ENCODE results near the gene SSTR1.

Gene SSTR1

DNA sequence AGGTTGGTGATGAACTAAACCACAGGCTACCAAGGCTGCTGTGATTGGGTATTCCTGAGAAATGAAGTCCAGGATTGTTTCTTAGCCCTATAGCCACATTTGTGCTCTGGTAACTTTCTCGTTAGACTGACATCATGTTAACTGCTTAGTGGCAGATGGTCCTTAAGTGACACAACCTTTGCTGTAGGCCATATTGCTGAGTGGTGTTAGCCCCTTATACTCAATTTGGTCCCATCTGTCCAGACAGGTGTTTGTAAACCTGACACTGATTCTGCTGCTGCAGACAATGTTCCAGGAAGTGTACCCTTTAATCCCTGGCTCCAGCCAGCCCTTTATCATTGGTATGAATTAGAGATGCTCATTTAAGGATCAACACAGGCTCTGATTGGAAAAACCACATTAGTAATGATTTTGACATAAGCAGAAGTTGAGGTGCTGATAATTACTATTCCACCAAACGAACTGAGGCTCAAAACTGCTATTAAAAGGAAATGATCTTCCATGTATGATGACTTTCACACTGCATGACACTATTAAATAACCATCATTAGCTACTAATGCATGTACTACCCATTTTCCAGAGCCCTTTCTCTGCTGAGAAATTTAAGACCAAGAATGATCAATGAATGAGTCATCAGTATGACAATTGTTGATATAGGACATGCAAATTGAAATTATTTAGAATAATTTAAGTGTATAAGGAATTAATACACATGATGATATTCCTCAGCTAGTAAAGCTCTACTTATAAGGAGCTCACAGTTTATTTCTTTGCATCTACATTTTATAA lies 3.6 kb upstream of the SSTR1 start:
- no peak for DNase-seq

DNA sequence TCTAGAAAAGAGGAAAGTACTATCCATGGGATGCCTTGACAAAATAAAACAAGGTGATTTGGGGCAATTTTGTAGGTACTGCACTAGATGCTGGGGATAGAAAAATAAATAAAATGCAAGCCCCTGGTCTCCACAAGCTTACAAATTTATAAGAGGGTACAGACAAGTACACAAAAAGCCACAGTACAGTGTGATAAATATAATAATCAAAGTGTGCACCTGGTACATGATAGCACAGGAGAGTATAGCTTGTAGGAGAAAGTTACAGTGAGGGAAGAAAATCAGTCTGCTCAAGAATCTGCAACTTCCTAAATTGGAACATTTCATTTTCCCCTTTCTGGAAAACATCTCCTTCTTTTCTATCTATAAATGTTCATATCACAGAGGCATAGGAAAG lies 3.0 kb upstream of the SSTR1 start:
- no peak for DNase-seq

DNA sequence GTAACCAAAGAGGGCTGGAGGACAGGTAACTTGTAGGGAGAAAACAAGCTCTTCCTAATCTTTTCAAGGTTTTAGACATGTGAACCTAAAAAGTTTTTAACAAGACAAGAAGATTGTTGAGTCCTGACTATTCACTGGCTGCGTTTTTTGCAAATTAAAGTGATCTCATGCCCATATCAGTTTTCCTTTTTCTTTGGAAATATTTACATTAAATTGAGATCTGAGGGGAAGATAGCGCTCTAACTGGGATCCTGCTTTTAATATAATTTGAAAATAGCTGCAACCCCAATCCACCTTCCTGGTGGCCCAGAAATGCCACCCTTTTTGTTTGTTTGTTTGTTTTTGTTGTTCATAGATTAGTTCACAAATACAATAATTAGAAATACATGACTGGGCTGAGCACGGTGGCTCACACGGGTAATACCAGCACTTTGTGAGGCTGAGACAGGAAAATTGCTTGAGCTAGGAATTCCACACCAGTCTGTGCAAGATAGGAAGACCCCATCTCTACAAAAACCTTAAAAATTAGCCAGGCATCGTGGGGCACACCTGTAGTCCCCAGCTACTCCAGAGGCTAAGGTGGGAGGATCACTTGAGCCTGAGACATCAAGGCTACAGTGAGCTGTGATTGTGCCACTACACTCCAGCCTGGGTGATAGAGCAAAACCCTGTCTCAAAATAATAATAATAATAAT lies 2.4 kb upstream of the SSTR1 start:
- DNase-seq = no peak

DNA sequence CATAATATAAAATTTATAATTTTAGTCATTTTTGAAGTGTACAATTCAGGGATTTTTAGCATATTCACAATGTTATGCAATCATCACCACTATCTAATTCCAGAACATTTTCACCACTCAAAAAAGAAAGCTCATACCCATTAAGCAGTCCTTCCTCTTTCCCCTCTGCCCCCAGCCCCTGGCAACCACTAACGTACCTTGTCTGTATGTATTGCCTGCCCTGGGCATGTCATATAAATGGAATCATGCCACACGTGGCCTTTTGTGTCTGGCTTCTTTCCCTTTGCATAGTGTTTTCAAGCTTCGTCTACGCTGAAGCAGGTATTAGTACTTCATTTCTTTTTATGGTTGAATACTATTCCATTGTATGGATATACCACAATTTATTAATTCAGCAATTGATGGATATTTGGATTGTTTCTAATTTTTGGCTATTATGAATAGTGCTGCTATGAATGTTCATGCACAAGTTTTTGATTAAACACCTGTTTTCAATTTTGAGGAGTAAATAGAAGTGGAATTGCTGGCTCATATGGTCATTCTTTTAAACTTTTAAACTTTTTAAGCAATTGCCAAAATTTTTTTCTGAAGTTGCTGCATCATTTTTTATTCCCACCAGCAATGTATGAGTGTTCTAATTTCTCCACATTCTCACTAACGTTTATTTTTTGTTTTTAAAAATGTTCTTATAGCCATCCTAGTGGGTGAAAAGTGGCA lies 1.6 kb upstream of the SSTR1 start:
- no peak for DNase-seq

DNA sequence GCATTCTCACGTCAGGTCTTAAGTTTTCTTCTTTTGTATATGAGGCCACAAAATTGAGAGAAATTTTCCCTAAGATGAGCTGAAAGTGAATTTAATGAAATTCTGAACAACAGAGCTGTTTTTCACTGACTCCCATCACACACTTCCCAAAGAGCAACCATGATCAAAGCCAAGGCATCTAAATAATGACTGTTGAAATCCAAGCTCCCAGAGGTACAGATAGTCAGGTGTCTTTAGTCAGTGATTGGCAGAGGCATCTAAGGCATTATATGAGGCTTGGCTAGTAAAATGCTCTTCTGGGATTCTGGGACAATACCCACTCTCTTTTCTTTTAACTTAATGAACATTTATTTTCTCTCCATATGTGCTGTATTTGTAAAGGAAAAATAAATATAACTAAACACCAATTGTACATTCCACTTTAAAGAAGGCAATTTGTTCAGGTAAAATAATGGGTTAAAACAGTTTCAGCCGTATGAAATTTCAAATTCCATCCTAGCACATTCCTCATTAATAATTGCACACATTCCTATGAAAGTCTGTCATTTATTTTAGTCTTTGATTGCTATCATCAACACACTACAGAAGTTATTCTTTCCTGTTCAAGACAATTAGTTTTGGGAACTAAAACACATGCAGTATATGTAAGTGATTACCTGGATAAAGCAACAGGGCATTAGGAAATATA lies 871 bp upstream of the SSTR1 start:
- DNase-seq = no peak

DNA sequence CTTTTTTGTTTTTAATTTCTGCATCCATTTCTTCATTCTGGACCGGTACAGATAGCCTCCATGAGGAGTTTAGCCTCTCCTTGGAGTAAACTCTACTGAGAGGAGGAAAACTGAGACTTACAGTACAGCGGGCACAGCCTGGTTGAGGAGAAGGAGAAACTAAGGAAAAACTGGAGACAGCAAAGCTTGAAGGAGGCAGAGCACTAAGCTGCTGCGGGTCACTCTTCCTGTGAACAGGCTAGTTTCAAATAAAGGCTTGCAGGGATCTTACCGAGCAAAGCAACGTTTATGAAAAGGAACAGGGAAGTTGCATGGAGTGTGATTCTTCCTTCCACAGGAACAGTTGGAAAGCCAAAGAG lies 348 bp upstream of the SSTR1 start:
- DNase-seq = no peak

DNA sequence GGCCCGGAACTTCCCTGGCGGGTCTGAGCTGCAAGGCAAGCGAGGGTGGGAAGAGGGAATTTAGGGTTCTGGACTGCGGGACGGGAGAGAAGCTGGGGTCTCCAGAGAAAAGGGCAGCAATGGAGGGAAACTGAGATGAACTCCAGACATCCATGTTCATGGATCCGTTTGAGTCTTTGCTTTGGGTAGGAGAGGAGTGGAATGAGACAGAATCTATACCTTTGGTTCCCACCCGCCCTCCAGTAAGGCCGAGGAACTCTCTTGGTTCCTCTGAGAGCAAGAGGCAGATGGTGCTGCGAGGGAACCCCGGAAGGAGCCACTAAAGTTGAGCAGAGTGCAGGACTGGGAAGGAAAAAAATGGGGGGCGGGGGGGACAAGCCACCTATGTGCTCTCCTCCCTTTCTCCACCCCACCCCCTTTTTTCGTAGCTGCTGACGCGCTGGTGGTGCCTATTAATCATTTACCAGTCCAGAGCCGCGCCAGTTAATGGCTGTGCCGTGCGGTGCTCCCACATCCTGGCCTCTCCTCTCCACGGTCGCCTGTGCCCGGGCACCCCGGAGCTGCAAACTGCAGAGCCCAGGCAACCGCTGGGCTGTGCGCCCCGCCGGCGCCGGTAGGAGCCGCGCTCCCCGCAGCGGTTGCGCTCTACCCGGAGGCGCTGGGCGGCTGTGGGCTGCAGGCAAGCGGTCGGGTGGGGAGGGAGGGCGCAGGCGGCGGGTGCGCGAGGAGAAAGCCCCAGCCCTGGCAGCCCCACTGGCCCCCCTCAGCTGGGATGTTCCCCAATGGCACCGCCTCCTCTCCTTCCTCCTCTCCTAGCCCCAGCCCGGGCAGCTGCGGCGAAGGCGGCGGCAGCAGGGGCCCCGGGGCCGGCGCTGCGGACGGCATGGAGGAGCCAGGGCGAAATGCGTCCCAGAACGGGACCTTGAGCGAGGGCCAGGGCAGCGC lies 1.2 kb downstream of the SSTR1 start:
- no peak for DNase-seq

DNA sequence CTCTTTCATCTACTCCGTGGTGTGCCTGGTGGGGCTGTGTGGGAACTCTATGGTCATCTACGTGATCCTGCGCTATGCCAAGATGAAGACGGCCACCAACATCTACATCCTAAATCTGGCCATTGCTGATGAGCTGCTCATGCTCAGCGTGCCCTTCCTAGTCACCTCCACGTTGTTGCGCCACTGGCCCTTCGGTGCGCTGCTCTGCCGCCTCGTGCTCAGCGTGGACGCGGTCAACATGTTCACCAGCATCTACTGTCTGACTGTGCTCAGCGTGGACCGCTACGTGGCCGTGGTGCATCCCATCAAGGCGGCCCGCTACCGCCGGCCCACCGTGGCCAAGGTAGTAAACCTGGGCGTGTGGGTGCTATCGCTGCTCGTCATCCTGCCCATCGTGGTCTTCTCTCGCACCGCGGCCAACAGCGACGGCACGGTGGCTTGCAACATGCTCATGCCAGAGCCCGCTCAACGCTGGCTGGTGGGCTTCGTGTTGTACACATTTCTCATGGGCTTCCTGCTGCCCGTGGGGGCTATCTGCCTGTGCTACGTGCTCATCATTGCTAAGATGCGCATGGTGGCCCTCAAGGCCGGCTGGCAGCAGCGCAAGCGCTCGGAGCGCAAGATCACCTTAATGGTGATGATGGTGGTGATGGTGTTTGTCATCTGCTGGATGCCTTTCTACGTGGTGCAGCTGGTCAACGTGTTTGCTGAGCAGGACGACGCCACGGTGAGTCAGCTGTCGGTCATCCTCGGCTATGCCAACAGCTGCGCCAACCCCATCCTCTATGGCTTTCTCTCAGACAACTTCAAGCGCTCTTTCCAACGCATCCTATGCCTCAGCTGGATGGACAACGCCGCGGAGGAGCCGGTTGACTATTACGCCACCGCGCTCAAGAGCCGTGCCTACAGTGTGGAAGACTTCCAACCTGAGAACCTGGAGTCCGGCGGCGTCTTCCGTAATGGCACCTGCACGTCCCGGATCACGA lies 2.2 kb downstream of the SSTR1 start:
- no peak for DNase-seq

DNA sequence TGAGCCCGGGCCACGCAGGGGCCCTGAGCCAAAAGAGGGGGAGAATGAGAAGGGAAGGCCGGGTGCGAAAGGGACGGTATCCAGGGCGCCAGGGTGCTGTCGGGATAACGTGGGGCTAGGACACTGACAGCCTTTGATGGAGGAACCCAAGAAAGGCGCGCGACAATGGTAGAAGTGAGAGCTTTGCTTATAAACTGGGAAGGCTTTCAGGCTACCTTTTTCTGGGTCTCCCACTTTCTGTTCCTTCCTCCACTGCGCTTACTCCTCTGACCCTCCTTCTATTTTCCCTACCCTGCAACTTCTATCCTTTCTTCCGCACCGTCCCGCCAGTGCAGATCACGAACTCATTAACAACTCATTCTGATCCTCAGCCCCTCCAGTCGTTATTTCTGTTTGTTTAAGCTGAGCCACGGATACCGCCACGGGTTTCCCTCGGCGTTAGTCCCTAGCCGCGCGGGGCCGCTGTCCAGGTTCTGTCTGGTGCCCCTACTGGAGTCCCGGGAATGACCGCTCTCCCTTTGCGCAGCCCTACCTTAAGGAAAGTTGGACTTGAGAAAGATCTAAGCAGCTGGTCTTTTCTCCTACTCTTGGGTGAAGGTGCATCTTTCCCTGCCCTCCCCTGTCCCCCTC lies 3.0 kb downstream of the SSTR1 start:
- no peak for DNase-seq

DNA sequence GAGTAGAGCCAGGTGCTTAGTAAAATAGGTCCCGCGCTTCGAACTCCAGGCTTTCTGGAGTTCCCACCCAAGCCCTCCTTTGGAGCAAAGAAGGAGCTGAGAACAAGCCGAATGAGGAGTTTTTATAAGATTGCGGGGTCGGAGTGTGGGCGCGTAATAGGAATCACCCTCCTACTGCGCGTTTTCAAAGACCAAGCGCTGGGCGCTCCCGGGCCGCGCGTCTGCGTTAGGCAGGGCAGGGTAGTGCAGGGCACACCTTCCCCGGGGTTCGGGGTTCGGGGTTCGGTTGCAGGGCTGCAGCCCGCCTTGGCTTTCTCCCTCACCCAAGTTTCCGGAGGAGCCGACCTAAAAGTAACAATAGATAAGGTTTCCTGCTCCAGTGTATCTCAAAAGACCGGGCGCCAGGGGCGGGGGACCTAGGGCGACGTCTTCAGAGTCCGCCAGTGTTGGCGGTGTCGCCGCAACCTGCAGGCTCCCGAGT lies 3.6 kb downstream of the SSTR1 start:
- DNase-seq = no peak

DNA sequence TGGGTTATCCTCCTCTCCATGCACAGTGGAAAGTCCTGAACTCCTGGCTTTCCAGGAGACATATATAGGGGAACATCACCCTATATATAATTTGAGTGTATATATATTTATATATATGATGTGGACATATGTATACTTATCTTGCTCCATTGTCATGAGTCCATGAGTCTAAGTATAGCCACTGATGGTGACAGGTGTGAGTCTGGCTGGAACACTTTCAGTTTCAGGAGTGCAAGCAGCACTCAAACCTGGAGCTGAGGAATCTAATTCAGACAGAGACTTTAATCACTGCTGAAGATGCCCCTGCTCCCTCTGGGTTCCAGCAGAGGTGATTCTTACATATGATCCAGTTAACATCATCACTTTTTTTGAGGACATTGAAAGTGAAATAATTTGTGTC lies 4.4 kb downstream of the SSTR1 start:
- no peak for DNase-seq

DNA sequence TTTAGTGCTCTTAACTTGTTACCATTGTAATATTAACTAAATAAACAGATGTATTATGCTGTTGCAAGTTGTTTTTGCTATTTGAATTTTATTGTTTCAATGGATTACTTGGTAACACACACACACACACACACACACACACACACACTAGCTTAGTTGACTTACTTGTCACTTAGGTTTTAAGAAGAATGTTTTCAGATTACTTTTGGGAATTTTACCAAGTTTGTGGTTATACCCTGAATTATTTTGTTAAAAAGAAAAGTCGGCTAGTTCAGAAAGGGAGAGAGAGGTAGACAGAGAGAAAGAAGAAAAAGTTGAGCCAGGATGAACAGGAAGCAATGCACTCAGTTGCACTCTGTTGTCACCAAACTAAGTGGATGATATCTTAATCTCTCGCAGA lies 5.3 kb downstream of the SSTR1 start:
- DNase-seq = no peak

DNA sequence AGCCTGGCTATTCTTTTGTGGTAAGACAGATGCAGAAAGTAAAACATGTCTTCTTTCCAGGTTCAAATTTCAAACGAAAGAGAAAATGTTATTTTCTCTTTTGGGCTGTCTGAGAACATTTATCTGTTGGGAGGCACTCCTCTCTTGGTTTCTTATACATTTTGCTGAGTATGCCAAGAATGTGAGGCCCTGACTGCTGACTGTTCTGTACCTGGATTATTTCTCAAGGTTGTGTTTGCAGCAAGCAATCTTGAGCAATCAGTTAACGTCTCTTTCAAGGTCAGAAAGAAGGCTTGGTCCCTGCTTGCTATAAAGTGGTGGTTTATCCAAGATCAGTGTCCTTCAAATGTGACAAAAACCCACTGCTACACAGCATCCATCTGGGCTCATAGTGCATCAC lies 9.8 kb downstream of the SSTR1 start:
- DNase-seq = no peak

DNA sequence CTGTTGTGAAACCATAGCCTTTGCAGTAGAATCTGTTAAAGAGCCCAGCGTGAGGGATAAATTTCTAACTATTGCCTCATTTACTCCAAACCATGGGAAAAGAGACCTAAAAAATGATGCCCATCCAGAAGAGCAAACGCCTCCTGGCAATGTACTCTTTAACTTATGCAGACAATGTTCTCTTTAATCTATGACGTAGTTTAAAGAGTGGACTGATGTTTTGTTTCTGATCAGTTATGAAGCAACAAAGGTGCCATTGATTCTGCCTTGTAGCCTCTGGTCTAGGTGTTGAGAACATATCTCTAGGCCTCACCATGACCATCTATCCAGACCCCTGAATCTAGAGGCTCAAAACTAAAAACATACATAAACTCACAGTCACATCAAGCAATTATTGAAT lies 13.4 kb downstream of the SSTR1 start:
- no peak for DNase-seq

DNA sequence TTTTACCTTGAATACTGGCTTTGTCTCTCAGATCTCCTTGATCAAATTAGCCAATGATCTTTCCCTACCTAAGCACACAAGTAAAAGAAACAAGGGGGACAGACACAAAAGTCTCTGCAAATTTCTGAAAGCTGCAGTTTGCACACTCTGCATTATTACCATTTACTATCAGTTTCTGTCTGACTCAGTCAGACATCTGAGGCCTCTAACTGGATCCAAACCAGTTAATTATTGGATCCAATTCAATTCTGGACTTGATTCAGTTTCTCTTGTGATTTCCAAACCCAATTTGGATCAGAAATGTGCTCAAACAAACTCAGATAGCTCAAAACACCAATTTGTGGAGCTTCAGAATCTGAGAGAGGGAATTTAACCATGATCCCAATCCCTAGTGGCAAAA lies 16.6 kb downstream of the SSTR1 start:
- DNase-seq = no peak

DNA sequence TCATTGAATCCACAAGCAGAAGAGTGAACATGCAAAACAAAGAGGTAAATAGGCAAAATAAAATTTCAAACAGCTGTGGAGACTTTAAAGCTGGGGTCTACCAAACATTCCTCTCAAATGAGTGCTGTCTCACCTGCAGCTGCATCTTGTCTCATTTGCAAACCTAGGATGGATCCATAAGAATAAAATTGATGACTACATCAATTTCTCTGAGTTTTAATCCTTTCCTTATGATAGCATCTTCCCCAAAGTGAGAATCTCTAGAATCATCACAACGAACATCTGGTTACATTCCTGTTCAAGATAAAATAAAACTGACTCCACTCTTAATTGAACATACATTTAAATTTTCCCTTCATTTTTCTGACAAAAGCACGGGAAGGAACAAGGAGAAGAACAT lies 18.2 kb downstream of the SSTR1 start:
- DNase-seq = no peak

DNA sequence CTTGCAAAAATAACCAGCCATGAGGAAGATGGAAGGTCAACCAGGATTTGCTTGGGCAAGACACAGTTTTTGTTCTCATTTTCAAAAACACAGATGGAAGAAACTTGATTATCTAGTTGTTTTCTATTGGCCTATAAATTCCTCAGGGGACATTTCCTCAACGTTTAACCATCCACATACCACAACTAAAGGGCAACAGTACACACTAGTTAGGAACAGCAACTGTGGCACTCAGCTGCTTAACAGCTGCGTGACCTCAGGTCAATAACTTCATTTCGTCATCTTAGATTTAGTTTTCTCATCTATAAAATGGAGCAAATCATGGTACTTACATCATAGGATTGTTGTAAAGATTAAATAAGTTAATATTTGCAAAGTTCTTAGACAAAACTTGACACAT lies 18.7 kb downstream of the SSTR1 start:
- DNase-seq = no peak

DNA sequence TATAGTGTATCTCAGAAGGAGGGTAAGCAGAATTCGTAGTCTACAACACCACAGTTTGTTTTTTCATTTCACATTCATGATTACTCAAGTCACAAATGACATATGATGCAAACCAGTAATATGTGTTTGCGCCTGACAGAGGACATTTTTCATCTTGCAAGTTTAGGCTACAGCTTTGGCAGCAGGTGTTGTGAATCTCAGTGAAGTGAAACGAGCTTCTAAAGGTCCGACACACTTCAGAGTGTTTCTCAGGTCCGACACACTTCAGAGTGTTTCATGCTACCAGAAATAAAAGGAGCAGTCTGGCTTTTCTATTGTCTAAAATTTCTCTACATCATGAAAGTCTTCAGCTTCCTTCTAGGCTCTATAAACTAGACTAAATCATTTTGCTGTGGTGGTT lies 25.5 kb downstream of the SSTR1 start:
- DNase-seq = no peak

DNA sequence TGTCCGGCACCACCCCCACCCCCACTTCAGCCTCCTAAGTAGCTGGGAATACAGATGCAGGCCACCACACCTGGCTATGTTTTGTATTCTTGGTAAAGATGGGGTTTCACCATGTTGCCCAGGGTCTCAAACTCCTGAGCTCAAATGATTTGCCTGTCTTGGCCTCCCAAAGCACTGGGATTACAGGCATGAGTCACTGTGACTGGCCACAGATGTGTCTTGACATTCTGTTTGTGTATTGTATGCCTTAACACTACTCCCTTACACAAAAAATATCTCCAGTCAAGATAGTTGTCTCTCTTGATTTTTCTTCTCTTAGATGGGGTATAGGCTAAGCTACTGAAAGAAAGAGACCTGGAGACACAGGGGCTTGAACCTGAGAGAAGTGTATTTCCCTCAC lies 30.6 kb downstream of the SSTR1 start:
- DNase-seq = no peak

DNA sequence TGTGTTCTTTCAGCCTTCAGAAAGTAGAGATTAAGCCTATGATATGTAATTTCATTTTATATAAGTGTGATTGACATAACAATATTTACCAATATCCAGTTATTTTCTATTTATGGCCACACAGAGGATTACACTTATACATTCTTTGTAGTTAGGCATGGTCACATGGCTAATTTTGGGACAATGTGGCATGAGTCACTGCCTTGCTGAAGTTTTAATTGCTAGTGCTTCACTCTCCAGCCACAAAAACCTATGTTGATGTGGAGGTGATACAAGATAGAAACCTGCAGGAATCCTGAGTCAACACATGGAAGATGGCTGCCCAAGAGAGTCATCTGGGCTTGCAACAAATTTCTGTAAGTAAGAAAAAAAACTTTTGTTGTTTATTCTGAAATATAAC lies 31.2 kb downstream of the SSTR1 start:
- no peak for DNase-seq
